SK-N-SH (cell line): ENCODE measurements around the gene ZEB1. TPM values are rescaled to one million over a fixed set of nuclear protein-coding genes. Genes with fewer than 3 reads are reported as not detected.

Experiments
- CTCF ChIA-PET: fragments of 300-600, 350-600 bp; formaldehyde crosslinking; extraction: SDS; loops from one replicate; lab custom pipeline; 2021; lab: Yijun Ruan, JAX
- POLR2A ChIA-PET: fragments of 350-600 bp; sonication (Branson Sonifier 250); formaldehyde crosslinking; extraction: SDS; loops from one replicate; lab custom pipeline; 2020; ENCODE audit warnings: antibody characterized with exemption, inconsistent platforms; lab: Yijun Ruan, JAX
- DNase-seq: peaks from one replicate; pipeline ENCODE4 v3.0.0; 2012
- H2AFZ ChIP-seq: fragments of 200-600 bp; sonication (generic); 2 replicates; pipeline ENCODE4 v1.8.1; 2016; ENCODE audit warnings: antibody characterized with exemption, mild to moderate bottlenecking, low read depth
- H3F3A ChIP-seq: fragments of 200-600 bp; sonication (generic); replicated peaks from 2 replicates; pipeline ENCODE3; 2016; ENCODE audit warnings: antibody characterized with exemption, mild to moderate bottlenecking; ENCODE audit not compliant: insufficient read depth
- H3K27ac ChIP-seq, 2 experiments: fragments of 200-500 bp in 1 of 2; fragments of 200-600 bp in 1 of 2; sonication (Bioruptor generic) in 1 of 2; sonication (generic), shearing (Covaris generic) in 1 of 2; 2 replicates each; pipeline versions ENCODE4 v1.5.1 to v1.6.1; 2014 to 2016; ENCODE audit warnings: low read depth in 2 of 2, inconsistent platforms in 1 of 2, low read length in 1 of 2, mild to moderate bottlenecking in 1 of 2, mixed read lengths in 1 of 2
- H3K27me3 ChIP-seq: fragments of 200-600 bp; sonication (generic), shearing (Covaris generic); 2 replicates; pipeline ENCODE4 v1.6.1; 2016; ENCODE audit warnings: mixed run types; ENCODE audit not compliant: insufficient read depth
- H3K36me3 ChIP-seq, 2 experiments: fragments of 200-500 bp in 1 of 2; fragments of 200-600 bp in 1 of 2; sonication (Bioruptor generic) in 1 of 2; sonication (generic) in 1 of 2; replicated peaks in 1 of 2; 2 replicates each; pipeline versions ENCODE3 to v1.5.1; 2014 to 2016; ENCODE audit warnings: low read length in 1 of 2, mild to moderate bottlenecking in 1 of 2; ENCODE audit not compliant: insufficient read depth in 2 of 2, control insufficient read depth in 1 of 2
- H3K4me1 ChIP-seq, 2 experiments: fragments of 200-500 bp in 1 of 2; fragments of 200-600 bp in 1 of 2; sonication (Bioruptor generic) in 1 of 2; sonication (generic), shearing (Covaris generic) in 1 of 2; 2 replicates each; pipeline versions ENCODE4 v1.5.1 to v1.6.1; 2014 to 2016; ENCODE audit warnings: low read depth in 1 of 2, low read length in 1 of 2, mixed run types in 1 of 2; ENCODE audit not compliant: insufficient read depth in 2 of 2, control insufficient read depth in 1 of 2
- H3K4me2 ChIP-seq: fragments of 200-600 bp; sonication (generic), shearing (Covaris generic); 2 replicates; pipeline ENCODE4 v1.6.1; 2017; ENCODE audit warnings: mixed run types
- H3K4me3 ChIP-seq, 2 experiments: fragments of 200-500 bp in 1 of 2; fragments of 200-600 bp in 1 of 2; sonication (Bioruptor generic) in 1 of 2; sonication (generic), shearing (Covaris generic) in 1 of 2; 2 replicates each; pipeline versions ENCODE4 v1.5.1 to v1.8.1; 2014 to 2016; ENCODE audit warnings: low read depth in 2 of 2, inconsistent platforms in 1 of 2, low read length in 1 of 2, mild to moderate bottlenecking in 1 of 2, mixed read lengths in 1 of 2, moderate library complexity in 1 of 2
- H3K79me2 ChIP-seq: fragments of 200-600 bp; sonication (generic); 2 replicates; pipeline ENCODE4 v1.8.1; 2017; ENCODE audit warnings: mild to moderate bottlenecking; ENCODE audit not compliant: insufficient read depth
- H3K9ac ChIP-seq: fragments of 200-600 bp; sonication (generic); 2 replicates; pipeline ENCODE4 v1.6.1; 2017; ENCODE audit warnings: mixed run types
- H3K9me2 ChIP-seq: fragments of 200-600 bp; sonication (generic); 2 replicates; pipeline ENCODE4 v1.6.1; 2017; ENCODE audit warnings: mixed run types
- H3K9me3 ChIP-seq: fragments of 200-600 bp; sonication (generic); 2 replicates; pipeline ENCODE4 v1.6.1; 2017; ENCODE audit warnings: mixed run types, mild to moderate bottlenecking, moderate library complexity
- H4K20me1 ChIP-seq: fragments of 200-600 bp; sonication (generic); 2 replicates; pipeline ENCODE4 v1.6.1; 2017; ENCODE audit warnings: mild to moderate bottlenecking, mixed run types; ENCODE audit not compliant: insufficient read depth
- CTCF ChIP-seq: fragments of 200-600 bp; sonication (generic); IDR thresholded peaks from 2 replicates; pipeline ENCODE4 v1.6.1; 2017; ENCODE audit warnings: antibody characterized with exemption, mild to moderate bottlenecking, moderate library complexity
- ELF1 ChIP-seq: IDR thresholded peaks from 2 replicates; pipeline ENCODE4 v1.4.0; 2012
- EZH2phosphoT487 ChIP-seq: fragments of 200-600 bp; sonication (generic); IDR thresholded peaks from 2 replicates; pipeline ENCODE4 v1.6.1; 2017; ENCODE audit warnings: low read depth, mixed run types, mild to moderate bottlenecking, antibody characterized with exemption, moderate library complexity, borderline replicate concordance
- FOXM1 ChIP-seq: IDR thresholded peaks from 2 replicates; pipeline ENCODE4 v1.4.0; 2012; ENCODE audit warnings: low read depth, mild to moderate bottlenecking
- GABPA ChIP-seq: IDR thresholded peaks from 2 replicates; pipeline ENCODE4 v1.4.0; 2012; ENCODE audit warnings: low read depth, mild to moderate bottlenecking
- GATA2 ChIP-seq: sonication (generic); formaldehyde crosslinking; IDR thresholded peaks from 2 replicates; pipeline ENCODE4 v1.5.0; 2020; ENCODE audit warnings: mild to moderate bottlenecking, missing genetic modification reagents
- NFIC ChIP-seq: IDR thresholded peaks from 2 replicates; pipeline ENCODE4 v1.4.0; 2012; ENCODE audit warnings: borderline replicate concordance
- PBX3 ChIP-seq: IDR thresholded peaks from 2 replicates; pipeline ENCODE4; 2012
- POLR2AphosphoS5 ChIP-seq: IDR thresholded peaks from 2 replicates; pipeline ENCODE4 v1.6.1; 2012; ENCODE audit warnings: low read depth, low read length
- RAD21 ChIP-seq: IDR thresholded peaks from 2 replicates; pipeline ENCODE4 v1.6.1; 2012; ENCODE audit warnings: mild to moderate bottlenecking, low read length
- RCOR1 ChIP-seq: fragments of 150-350 bp; IDR thresholded peaks from 2 replicates; pipeline ENCODE4 v1.6.1; 2017; ENCODE audit warnings: antibody characterized with exemption, low read length
- REST ChIP-seq: IDR thresholded peaks from 2 replicates; pipeline ENCODE4 v1.6.1; 2012; ENCODE audit warnings: mild to moderate bottlenecking, low read depth, low read length, moderate library complexity
- RFX5 ChIP-seq: IDR thresholded peaks from 2 replicates; pipeline ENCODE4 v1.6.1; 2012; ENCODE audit warnings: mild to moderate bottlenecking, improper control_type of control experiment, low read length
- RXRA ChIP-seq: IDR thresholded peaks from 2 replicates; pipeline ENCODE4 v1.4.0; 2012; ENCODE audit warnings: low read depth, mild to moderate bottlenecking, borderline replicate concordance
- SIN3A ChIP-seq: IDR thresholded peaks from 2 replicates; pipeline ENCODE4 v1.6.1; 2012; ENCODE audit warnings: low read depth, mild to moderate bottlenecking, low read length, moderate library complexity, borderline replicate concordance
- TAF1 ChIP-seq: IDR thresholded peaks from 2 replicates; pipeline ENCODE4 v1.6.1; 2012; ENCODE audit warnings: low read depth, mild to moderate bottlenecking, low read length, moderate library complexity, borderline replicate concordance
- USF1 ChIP-seq: IDR thresholded peaks from 2 replicates; pipeline ENCODE4 v1.4.0; 2012; ENCODE audit warnings: low read depth, borderline replicate concordance
- YY1 ChIP-seq: IDR thresholded peaks from 2 replicates; pipeline ENCODE4 v1.4.0; 2012; ENCODE audit warnings: low read depth, mild to moderate bottlenecking
- polyA plus RNA-seq, 3 experiments: library from polyadenylated mRNA; depleted of rRNA; stranded (reverse); fragments of >200 nt; gene quantifications; 2 replicates each; pipeline ENCODE4 v1.2.3, GENCODE V29; 2012

Gene ZEB1
- polyA plus RNA-seq, 1 of the 3 experiments (the other 2 are of a cell fraction), result 5.4 TPM

GRCh38 chr10:31340343-31340742, 21.3 kb downstream of the ZEB1 start:
- no peaks in the 10 kb centered on the region for H3K9me2 ChIP-seq
- no peak overlapping the region for H3K27ac ChIP-seq
- H4K20me1 ChIP-seq, result 0 out of 2 replicates have a peak, but pooled peaks cover 3% of the 10 kb centered on the region
- POLR2A ChIA-PET, result no interaction called here
- TF ChIP-seq PBX3 (no peak), POLR2AphosphoS5 (no peak), RFX5 (no peak), REST (no peak), ELF1 (no peak), TAF1 (no peak), RCOR1 (no peak), NFIC (no peak), GABPA (no peak), FOXM1 (no peak), USF1 (no peak), RXRA (no peak), GATA2 (CRISPR knock-in tag) (no peak), SIN3A (no peak), RAD21 (no peak), EZH2phosphoT487 (no peak), CTCF (no peak), YY1 (no peak)
- TF ChIP-seq, all 33 proteins: peak for 0
- CTCF ChIA-PET, result interaction anchor here (1.5 kb wide), 1 partner anchor 430 kb away, joined by 3 read pairs; no protein-coding TSS in a partner anchor
- Histone ChIP-seq H3K4me1 (no peaks in the 10 kb centered on the region; a peak in 1 of 4 replicates), H3K27me3 (no peaks in the 10 kb centered on the region), H3K36me3 (no peaks in the 10 kb centered on the region), H3K9ac (no peak overlapping the region), H3K4me2 (no peak overlapping the region), H3F3A (peaks cover 3% of the 10 kb centered on the region), H3K9me3 (no peaks in the 10 kb centered on the region), H3K79me2 (peaks cover 91% of the 10 kb centered on the region), H2AFZ (no peak overlapping the region), H3K4me3 (no peak overlapping the region)
- DNase-seq, result no peak
